Measurements from ENCODE around the gene MPPE1. TPM values are rescaled to one million over a fixed set of nuclear protein-coding genes. Genes with fewer than 3 reads are reported as not detected.
A peak's percentile ranks its signal among the peaks of the same experiment; 100 is the strongest.
"Not testable (repeated sequence)": the region's sequence is repeated elsewhere in the genome, so short reads cannot be mapped to it uniquely, and the experiment has no call there.

The MPPE1 gene
- total RNA-seq: 25.4 TPM
- polyA plus RNA-seq: 31.7 TPM

DNA sequence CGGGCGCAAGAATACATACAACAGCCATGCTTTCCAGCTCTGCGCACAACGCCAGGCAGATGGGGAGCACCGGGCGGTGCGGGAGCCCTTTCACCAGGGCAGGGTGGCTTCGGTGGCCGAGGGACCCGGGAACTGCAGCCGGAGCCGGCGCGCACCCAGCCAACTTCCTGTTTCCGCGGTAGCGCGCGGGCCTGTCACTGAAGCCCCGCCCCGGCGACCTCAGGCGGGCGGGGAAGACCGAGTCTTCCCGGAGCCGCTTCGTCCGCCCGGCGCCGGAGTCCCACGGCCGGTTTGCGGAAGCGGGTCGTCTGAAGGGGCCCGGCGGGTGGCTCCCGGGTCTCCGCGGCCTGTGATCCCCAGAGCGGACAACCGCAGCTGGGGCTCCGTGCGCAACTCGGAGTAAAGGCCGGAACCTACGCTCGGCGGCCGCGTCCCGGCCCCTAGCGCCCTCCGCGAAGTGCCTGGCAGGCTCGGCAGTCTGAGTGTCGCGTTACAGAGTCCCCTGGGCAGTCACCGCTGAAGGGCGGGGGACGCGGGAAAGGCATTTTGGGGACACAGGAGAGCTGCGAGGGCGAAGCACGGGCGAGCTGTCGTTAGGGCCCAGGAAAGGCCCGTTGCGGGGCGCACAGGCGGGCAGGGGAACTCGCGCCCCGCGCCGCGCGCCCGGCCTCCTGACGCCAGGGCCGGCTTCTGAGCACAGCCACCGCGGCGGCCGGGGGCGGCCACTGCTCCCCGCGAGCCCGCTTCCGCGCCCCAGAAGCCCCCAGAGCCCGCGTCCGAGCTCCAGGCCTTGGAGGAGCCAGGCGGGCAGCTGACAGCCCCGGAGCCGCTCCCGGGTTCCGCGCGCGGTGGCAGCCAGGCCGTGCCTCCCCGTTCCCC, at the start of gene MPPE1:
Gene MPPE1, minus strand, starts transcription at position 136 of the 879 bp plus-strand sequence. CDS start 11,053 bp downstream, outside the sequence.
- DNase-seq (ENCODE audit: extremely low spot score): peak; percentile 63
- WGBS: under 1% methylated on average over 106 of the region's 106 CpGs
- Histone ChIP-seq H3K27ac (ENCODE audit: low read depth) (peak within 1 kb of the TSS; percentile 98), H3K4me3 (ENCODE audit: low read depth, low read length) (peak within 1 kb of the TSS; percentile 82), H3K4me1 (ENCODE audit: insufficient read depth) (peaks cover 2% of the 10 kb centered on the region), H3K36me3 (ENCODE audit: insufficient read depth) (no peaks in the 10 kb centered on the region)

- no peak overlapping the region for H3K27ac ChIP-seq (ENCODE audit: low read depth)
- no peak overlapping the region for H3K4me3 ChIP-seq (ENCODE audit: low read depth, low read length)
- H3K36me3 ChIP-seq (ENCODE audit: insufficient read depth): no peaks in the 10 kb centered on the region
- WGBS: 74% methylated on average over 2 of the region's 2 CpGs
- peaks cover 2% of the 10 kb centered on the region for H3K4me1 ChIP-seq (ENCODE audit: insufficient read depth)
- no peak for DNase-seq (ENCODE audit: extremely low spot score)
Observed at GRCh38 chr18:11957636-11958035, 49.5 kb upstream of the MPPE1 start.

DNA sequence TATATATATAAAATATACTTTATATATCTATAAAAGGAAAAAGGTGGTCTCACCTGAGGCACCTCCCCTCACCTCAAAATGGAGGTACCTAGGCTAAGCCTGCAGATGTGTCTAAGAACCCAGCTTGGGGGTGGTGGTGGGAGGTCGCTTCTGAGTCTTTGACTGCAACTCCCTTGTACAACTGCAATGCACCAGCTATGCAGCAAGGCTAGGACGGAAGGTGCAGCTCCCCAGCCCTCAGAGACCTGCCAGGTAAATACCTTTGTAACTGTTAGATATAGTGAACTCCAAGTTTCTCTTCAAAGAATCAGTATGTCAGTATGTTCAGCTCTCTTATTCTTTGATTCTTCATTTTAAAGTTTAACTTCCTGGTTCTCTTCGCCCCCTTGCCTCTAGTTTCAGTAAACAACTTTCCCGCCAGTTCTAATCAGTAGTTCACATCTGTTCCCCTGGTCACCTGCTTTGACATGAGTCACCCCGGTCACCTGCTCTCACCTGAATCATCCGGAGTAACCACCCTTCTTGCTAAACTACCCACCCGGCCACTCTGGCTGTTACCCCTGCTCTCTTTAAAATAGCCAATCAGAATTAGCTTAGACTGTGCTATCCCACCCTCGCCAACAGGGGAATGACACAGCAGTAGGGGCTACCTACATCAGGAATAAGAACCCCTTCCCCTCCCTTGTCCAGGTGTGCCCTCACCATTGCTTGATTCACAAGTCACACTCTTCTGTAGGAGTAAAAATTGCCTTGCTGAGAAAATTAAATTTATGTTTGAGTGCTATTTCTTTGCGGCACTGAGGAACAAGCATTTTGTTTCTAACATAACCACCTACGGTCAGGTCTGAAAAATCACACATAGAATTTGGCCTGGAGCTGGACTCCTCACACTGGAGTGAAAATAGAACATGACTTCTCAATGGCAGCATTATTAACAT, 48.5 kb upstream of the MPPE1 start:
- DNase-seq (ENCODE audit: extremely low spot score): no peak
- H3K4me1 ChIP-seq (ENCODE audit: insufficient read depth): peaks cover 2% of the 10 kb centered on the region
- 93% methylated on average over 10 of the region's 10 CpGs for WGBS
- no peak overlapping the region for H3K27ac ChIP-seq (ENCODE audit: low read depth)
- H3K4me3 ChIP-seq (ENCODE audit: low read depth, low read length): no peak overlapping the region
- H3K36me3 ChIP-seq (ENCODE audit: insufficient read depth): no peaks in the 10 kb centered on the region

GRCh38 chr18:11955239-11956029, 47.3 kb upstream of the MPPE1 start:
- WGBS: 40% methylated on average over 8 of the region's 8 CpGs
- no peak overlapping the region for H3K4me3 ChIP-seq (ENCODE audit: low read depth, low read length)
- peaks cover 2% of the 10 kb centered on the region for H3K4me1 ChIP-seq (ENCODE audit: insufficient read depth)
- DNase-seq (ENCODE audit: extremely low spot score): no peak
- no peak overlapping the region for H3K27ac ChIP-seq (ENCODE audit: low read depth)
- H3K36me3 ChIP-seq (ENCODE audit: insufficient read depth): no peaks in the 10 kb centered on the region

DNA sequence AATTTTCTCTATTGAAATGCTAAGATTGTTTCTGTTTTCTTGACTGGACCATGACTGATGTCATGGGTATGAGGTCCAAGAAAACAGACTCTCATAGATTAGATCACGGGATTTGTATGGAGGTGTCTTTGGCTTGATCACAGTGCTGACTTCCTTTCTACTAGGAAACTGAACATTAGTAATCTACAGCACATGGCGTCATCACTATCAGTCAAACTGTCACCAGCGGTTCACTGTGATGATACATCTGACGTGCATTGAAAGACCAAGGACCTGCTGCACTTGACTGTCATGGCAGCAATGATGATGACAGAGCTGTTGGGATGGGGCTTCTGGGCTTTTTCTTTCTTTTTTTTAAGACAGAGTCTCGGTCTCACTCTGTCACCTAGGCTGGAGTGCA, 45.0 kb upstream of the MPPE1 start:
- Histone ChIP-seq H3K4me3 (ENCODE audit: low read depth, low read length) (no peak overlapping the region), H3K27ac (ENCODE audit: low read depth) (no peak overlapping the region), H3K36me3 (ENCODE audit: insufficient read depth) (no peaks in the 10 kb centered on the region), H3K4me1 (ENCODE audit: insufficient read depth) (peaks cover 2% of the 10 kb centered on the region)
- 86% methylated on average over 5 of the region's 5 CpGs for WGBS
- no peak for DNase-seq (ENCODE audit: extremely low spot score)

DNA sequence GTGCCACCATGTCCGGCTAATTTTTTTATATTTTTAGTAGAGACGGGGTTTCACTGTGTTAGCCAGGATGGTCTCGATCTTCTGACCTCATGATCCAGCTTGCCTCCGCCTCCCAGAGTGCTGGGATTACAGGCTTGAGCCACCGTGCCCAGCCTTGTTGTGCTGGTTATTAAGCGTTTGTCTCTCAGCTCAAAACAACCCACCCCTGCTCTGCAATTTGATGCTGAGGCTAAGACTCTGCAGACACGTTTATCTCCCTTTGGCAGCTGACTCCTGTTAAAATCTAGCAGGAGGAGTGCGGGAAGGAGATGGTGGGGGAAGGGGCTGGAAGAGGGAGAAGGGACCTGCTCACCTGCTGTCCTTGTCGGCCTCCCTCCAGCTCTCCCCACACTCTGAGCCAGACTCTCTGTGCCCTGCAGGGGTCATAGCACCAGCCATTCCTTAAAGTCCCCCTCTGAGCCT, 43.3 kb upstream of the MPPE1 start:
- Histone ChIP-seq H3K4me1 (ENCODE audit: insufficient read depth) (peaks cover 2% of the 10 kb centered on the region), H3K27ac (ENCODE audit: low read depth) (no peak overlapping the region), H3K36me3 (ENCODE audit: insufficient read depth) (no peaks in the 10 kb centered on the region), H3K4me3 (ENCODE audit: low read depth, low read length) (no peak overlapping the region)
- no peak for DNase-seq (ENCODE audit: extremely low spot score)
- 37% methylated on average over 9 of the region's 9 CpGs for WGBS

DNA sequence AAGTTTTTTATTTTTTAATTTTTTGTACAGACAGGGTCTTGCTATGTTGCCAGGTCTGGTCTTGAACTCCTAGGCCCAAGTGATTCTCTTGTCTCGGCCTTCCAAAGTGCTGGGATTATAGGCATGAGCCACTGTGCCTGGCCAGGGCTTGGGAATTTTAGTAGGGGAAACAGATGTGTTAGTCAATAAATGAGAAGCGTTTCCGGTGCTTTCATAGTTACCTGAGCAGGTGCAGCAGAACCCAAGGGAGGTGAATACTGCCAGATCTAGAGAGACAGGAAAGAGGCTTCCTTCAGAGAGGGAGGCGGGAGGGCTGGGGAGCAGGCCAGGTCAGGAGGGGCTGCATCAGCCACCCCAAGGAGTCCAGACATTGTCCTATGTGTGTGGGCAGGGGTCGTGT, 42.7 kb upstream of the MPPE1 start:
- Histone ChIP-seq H3K36me3 (ENCODE audit: insufficient read depth) (no peaks in the 10 kb centered on the region), H3K4me1 (ENCODE audit: insufficient read depth) (peaks cover 2% of the 10 kb centered on the region), H3K27ac (ENCODE audit: low read depth) (no peak overlapping the region), H3K4me3 (ENCODE audit: low read depth, low read length) (no peak overlapping the region)
- WGBS: 74% methylated on average over 5 of the region's 5 CpGs
- DNase-seq (ENCODE audit: extremely low spot score): no peak

GRCh38 chr18:11948852-11949523, 40.9 kb upstream of the MPPE1 start:
- Histone ChIP-seq H3K4me1 (ENCODE audit: insufficient read depth) (no peaks in the 10 kb centered on the region), H3K27ac (ENCODE audit: low read depth) (no peak overlapping the region), H3K36me3 (ENCODE audit: insufficient read depth) (no peaks in the 10 kb centered on the region), H3K4me3 (ENCODE audit: low read depth, low read length) (no peak overlapping the region)
- no peak for DNase-seq (ENCODE audit: extremely low spot score)
- 43% methylated on average over 6 of the region's 6 CpGs for WGBS

GRCh38 chr18:11947214-11948191, 39.4 kb upstream of the MPPE1 start:
- H3K4me3 ChIP-seq (ENCODE audit: low read depth, low read length): peak overlapping the region; percentile 34
- H3K27ac ChIP-seq (ENCODE audit: low read depth): peak overlapping the region; percentile 92
- DNase-seq (ENCODE audit: extremely low spot score): peak; percentile 67
- no peaks in the 10 kb centered on the region for H3K4me1 ChIP-seq (ENCODE audit: insufficient read depth)
- no peaks in the 10 kb centered on the region for H3K36me3 ChIP-seq (ENCODE audit: insufficient read depth)
- 7% methylated on average over 55 of the region's 55 CpGs for WGBS

GRCh38 chr18:11946756-11947155, 38.6 kb upstream of the MPPE1 start:
- no peaks in the 10 kb centered on the region for H3K36me3 ChIP-seq (ENCODE audit: insufficient read depth)
- WGBS: 12% methylated on average over 3 of the region's 3 CpGs
- DNase-seq (ENCODE audit: extremely low spot score): no peak
- H3K4me3 ChIP-seq (ENCODE audit: low read depth, low read length): no peak overlapping the region
- no peaks in the 10 kb centered on the region for H3K4me1 ChIP-seq (ENCODE audit: insufficient read depth)
- no peak overlapping the region for H3K27ac ChIP-seq (ENCODE audit: low read depth)

- H3K4me1 ChIP-seq (ENCODE audit: insufficient read depth); H3K4me3 ChIP-seq (ENCODE audit: low read depth, low read length); DNase-seq (ENCODE audit: extremely low spot score); H3K36me3 ChIP-seq (ENCODE audit: insufficient read depth); H3K27ac ChIP-seq (ENCODE audit: low read depth): not testable (repeated sequence)
- 86% methylated on average over 22 of the region's 22 CpGs for WGBS
Observed at GRCh38 chr18:11945834-11946659, 37.9 kb upstream of the MPPE1 start.
